GM10266 (cell line): ENCODE measurements around the gene DET1.

Experiments
- DNase-seq: peaks from one replicate; pipeline ENCODE4 v3.0.0; 2012; ENCODE audit errors: extremely low spot score
- TF ChIP-seq, protein P1 (sequence below): IDR thresholded peaks from 2 replicates; pipeline ENCODE4 v1.5.1; 2012; ENCODE audit warnings: mild to moderate bottlenecking, low read depth; ENCODE audit not compliant: control insufficient read depth, insufficient read depth; ENCODE audit errors: missing control alignments

DET1 gene

DNA sequence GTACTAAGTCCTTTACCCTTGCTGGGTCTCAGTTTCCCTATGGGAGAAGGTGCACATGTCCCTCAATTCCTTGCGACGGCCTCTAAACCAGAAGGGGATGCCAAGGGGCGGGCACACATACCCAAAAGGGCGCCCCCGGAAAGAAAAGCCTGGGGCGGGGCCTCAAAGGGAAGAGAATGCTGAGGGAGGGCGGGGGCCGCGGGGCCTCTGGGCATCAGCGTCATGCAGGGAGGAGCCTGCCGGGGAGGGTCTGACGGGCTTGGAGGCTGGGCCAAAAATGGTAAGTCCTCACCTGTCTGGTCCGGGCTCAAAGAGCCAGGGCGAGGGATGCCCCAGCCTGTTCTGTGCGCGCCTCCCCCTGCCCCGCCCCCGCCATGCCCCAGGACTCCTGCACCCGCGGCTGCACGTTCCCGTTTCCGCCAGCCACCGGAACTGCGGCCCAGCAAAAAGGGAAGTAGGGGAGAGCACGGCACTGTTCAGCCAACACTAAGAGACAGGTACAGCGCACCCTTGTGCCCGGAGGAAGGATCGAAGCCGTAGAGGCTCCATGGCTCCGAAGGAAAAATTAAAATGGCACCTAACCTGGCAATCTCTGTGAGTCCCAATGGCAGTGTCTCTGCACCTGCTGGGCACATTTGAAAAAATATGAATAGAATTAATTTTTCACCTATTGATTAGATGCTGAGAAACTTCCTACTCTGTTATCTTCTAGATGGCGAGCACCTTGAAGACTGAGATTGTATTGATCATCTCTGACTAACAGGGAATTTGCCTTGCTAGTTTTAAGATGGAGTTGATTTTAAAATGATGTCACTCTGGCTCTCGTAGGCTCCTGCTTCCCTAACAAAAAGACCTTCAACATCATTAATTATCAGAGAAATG, at the start of gene DET1:
Gene DET1 (minus strand): TSS at position 434 of the 882 bp plus-strand sequence. CDS start 14,976 bp downstream, outside the sequence.
- TF ChIP-seq, protein P1, sequence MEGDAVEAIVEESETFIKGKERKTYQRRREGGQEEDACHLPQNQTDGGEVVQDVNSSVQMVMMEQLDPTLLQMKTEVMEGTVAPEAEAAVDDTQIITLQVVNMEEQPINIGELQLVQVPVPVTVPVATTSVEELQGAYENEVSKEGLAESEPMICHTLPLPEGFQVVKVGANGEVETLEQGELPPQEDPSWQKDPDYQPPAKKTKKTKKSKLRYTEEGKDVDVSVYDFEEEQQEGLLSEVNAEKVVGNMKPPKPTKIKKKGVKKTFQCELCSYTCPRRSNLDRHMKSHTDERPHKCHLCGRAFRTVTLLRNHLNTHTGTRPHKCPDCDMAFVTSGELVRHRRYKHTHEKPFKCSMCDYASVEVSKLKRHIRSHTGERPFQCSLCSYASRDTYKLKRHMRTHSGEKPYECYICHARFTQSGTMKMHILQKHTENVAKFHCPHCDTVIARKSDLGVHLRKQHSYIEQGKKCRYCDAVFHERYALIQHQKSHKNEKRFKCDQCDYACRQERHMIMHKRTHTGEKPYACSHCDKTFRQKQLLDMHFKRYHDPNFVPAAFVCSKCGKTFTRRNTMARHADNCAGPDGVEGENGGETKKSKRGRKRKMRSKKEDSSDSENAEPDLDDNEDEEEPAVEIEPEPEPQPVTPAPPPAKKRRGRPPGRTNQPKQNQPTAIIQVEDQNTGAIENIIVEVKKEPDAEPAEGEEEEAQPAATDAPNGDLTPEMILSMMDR: peak; percentile 95

DNA sequence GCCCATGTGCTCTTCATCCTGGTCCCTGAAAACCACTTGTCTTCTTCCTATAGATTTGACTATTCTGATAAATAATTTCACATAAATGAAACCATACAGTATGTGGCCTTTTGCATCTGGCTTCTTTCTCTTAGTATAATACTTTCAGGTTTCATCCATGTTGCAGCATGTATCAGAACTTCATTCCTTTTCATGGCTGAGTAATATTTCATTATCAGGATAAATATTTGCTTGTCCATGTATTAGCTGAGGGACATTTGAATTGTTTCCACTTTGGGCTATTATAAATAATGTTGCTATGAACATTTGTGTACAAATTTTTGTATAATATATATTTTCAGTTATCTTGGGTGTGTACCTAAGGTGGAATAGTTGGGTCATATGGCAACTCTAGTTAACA, 44.9 kb upstream of the DET1 start:
- TF ChIP-seq, protein P1: no peak
- DNase-seq: no peak

More for the DNA sequence above, at the start of gene DET1:
- DNase-seq: peak; percentile 95

DNA sequence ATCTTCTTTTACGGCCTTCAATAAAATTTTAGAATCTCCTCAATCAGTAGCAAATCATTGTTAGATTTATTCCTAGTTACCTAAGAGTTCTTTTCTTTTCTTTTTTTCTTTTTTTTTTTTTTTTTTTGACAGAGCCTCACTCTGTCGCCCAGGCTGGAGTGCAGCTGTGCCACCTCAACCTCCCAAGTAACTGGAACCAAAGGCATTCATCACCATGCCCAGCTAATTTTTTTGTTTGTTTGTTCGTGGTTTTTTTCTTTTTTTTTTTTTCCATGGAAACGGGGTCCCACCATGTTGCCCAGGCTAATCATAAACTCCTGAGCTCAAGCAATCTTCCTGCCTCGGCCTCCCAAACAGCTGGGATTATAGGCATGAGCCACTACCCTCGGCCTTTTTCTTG, 44.3 kb upstream of the DET1 start:
- TF ChIP-seq, protein P1: no peak
- DNase-seq: no peak

DNA sequence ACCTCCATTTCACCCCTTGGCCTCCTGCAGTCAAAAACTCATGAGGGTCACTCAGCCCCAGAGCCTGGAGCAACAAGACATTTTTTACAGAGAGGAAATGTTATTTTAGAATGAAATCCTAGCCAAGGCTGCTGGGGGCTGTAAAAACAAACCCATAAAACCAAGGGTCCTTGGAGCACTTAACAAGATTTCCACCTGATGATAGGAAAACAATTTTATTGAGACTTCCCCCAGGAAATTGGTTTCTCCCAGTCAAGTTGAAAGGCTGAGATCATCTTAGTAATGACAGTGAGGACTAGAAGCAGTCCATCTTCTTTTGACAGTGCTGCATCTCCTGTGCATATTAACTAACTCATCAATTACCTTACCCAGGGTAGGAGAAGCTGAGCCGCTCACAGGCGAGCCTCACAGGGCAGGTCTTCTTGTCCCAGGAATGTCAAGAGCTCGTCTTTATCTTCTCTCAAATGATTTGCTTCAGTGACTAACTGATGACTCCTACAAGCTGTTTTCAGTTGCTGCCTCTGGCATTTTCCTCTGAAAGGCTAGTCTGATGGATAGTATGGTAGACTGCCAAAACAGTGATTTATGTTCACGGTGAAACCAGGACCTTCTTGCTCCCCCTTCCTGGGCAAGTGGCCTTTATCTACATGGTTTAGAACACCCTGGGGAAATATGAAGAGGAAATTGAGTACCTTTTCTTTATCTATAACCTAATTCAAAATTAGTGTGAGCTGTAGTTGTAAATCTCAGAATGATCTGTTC, 40.1 kb upstream of the DET1 start:
- no peak for DNase-seq
- TF ChIP-seq, protein P1: no peak

DNA sequence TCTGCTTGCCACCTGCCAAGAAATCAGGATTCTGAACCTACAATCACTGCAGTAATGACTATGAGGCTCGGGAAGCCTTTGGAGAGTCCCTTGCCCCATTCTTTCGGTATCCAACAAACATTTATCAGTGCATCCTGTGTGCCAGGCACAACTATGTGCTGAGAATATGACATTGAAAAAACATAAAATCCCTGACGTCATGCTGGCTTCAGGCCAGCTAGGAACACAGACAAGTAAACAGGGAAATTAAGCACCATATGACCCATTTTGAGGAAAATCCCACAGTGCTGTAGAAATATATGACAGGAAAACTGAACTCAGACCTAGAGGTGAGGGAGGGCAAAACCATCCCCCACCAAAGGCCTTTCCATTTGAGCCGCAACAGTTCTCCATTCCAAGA, 34.1 kb upstream of the DET1 start:
- TF ChIP-seq, protein P1: no peak

DNA sequence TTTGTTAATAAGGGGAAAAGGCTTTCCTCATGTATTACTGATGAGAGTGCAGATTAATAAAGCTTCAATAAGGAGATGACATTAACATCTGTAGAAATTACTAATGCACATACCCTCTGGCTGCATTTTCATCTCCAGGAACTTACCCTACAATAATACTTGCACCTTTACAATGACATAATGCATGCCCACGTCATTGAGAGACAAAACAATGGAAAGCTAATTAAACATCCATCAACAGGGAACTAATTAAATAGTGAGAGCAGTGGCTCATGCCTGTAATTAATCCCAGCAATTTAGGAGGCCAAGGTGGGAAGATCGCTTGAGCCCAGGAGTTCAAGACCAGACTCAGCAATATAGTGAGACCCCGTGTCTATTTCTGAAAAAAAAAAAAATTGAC, 32.8 kb upstream of the DET1 start:
- TF ChIP-seq, protein P1: no peak
- no peak for DNase-seq

More for the DNA sequence above, 34.1 kb upstream of the DET1 start:
- no peak for DNase-seq
